OCI-LY3 (cell line): Measurements from ENCODE around the gene ADARB2.

Experiments used
- H2AFZ ChIP-seq: fragments of 200-600, 300-600 bp; shearing (Covaris generic); 2 replicates; pipeline ENCODE4 v1.6.0; 2014; ENCODE audit warnings: antibody characterized with exemption, low read depth, low read length
- H3K27ac ChIP-seq: fragments of 200-600, 300-600 bp; sonication (generic); 2 replicates; pipeline ENCODE4 v1.5.1; 2014; ENCODE audit warnings: mild to moderate bottlenecking, low read length, moderate library complexity, mixed read lengths
- H3K27me3 ChIP-seq: fragments of 200-600, 300-600 bp; sonication (generic); 2 replicates; pipeline ENCODE4 v1.6.1; 2014; ENCODE audit warnings: low read depth, low read length, mixed read lengths
- H3K36me3 ChIP-seq: fragments of 200-600, 300-600 bp; sonication (generic); replicated peaks from 2 replicates; pipeline ENCODE3; 2014; ENCODE audit warnings: low read depth, low read length, mixed read lengths
- H3K4me1 ChIP-seq: fragments of 300-600, 200-600 bp; sonication (generic); 2 replicates; pipeline ENCODE4 v1.6.1; 2014; ENCODE audit warnings: low read length, mixed read lengths
- H3K4me2 ChIP-seq: fragments of 200-600, 300-600 bp; sonication (generic); 2 replicates; pipeline ENCODE4 v1.6.1; 2014; ENCODE audit warnings: low read length, mixed read lengths
- H3K4me3 ChIP-seq: fragments of 300-600, 200-600 bp; sonication (generic); 2 replicates; pipeline ENCODE4 v1.5.1; 2014; ENCODE audit warnings: antibody characterized with exemption, mild to moderate bottlenecking, low read length, moderate library complexity
- H3K79me2 ChIP-seq: fragments of 300-600, 200-600 bp; shearing (Covaris generic); 2 replicates; pipeline ENCODE4 v1.6.1; 2014; ENCODE audit warnings: mild to moderate bottlenecking, low read length, mixed read lengths
- H3K9ac ChIP-seq: fragments of 300-600, 200-600 bp; shearing (Covaris generic); 2 replicates; pipeline ENCODE4 v1.6.0; 2014; ENCODE audit warnings: mild to moderate bottlenecking, low read length, moderate library complexity
- H3K9me3 ChIP-seq: fragments of 200-600, 300-600 bp; shearing (Covaris generic); 2 replicates; pipeline ENCODE4 v1.6.1; 2014; ENCODE audit warnings: low read length, mixed read lengths; ENCODE audit not compliant: insufficient read depth
- H4K20me1 ChIP-seq: fragments of 200-600, 300-600 bp; sonication (generic); 2 replicates; pipeline ENCODE4 v1.6.1; 2016; ENCODE audit warnings: low read length, mixed read lengths; ENCODE audit not compliant: insufficient read depth
- CTCF ChIP-seq: fragments of 200-600, 300-600 bp; sonication (generic); IDR thresholded peaks from 2 replicates; pipeline ENCODE4 v1.5.1; 2014; ENCODE audit warnings: antibody characterized with exemption, low read length, low read depth
- EZH2phosphoT487 ChIP-seq: fragments of 200-600 bp; shearing (Covaris generic); IDR thresholded peaks from 2 replicates; pipeline ENCODE4 v1.6.1; 2018; ENCODE audit warnings: antibody characterized with exemption, mixed run types, low read depth

ADARB2 gene

GRCh38 chr10:1608851-1609647 is 128.3 kb downstream of the ADARB2 start:
- H3K4me3 ChIP-seq = no peak overlapping the region
- H3K79me2 ChIP-seq = no peaks in the 10 kb centered on the region
- no peaks in the 10 kb centered on the region for H3K27me3 ChIP-seq
- H3K4me1 ChIP-seq = no peaks in the 10 kb centered on the region
- H2AFZ ChIP-seq = no peak overlapping the region
- no peak overlapping the region for H3K9ac ChIP-seq
- H3K9me3 ChIP-seq = no peaks in the 10 kb centered on the region
- H4K20me1 ChIP-seq = no peaks in the 10 kb centered on the region
- no peak overlapping the region for H3K4me2 ChIP-seq
- H3K27ac ChIP-seq = no peak overlapping the region
- TF ChIP-seq EZH2phosphoT487 (no peak), CTCF (no peak)
- H3K36me3 ChIP-seq = no peaks in the 10 kb centered on the region

GRCh38 chr10:1608408-1608807 is 128.9 kb downstream of the ADARB2 start:
- H4K20me1 ChIP-seq = no peaks in the 10 kb centered on the region
- no peak overlapping the region for H3K4me3 ChIP-seq
- H3K36me3 ChIP-seq = no peaks in the 10 kb centered on the region
- no peak overlapping the region for H3K4me2 ChIP-seq
- H3K4me1 ChIP-seq = no peaks in the 10 kb centered on the region
- no peaks in the 10 kb centered on the region for H3K27me3 ChIP-seq
- no peak overlapping the region for H3K9ac ChIP-seq
- H2AFZ ChIP-seq = no peak overlapping the region
- TF ChIP-seq EZH2phosphoT487 (no peak), CTCF (no peak)
- H3K9me3 ChIP-seq = no peaks in the 10 kb centered on the region
- H3K79me2 ChIP-seq = no peaks in the 10 kb centered on the region
- no peak overlapping the region for H3K27ac ChIP-seq

GRCh38 chr10:1607466-1607865 is 129.9 kb downstream of the ADARB2 start:
- no peak for TF ChIP-seq EZH2phosphoT487
- no peak for TF ChIP-seq CTCF
- Histone ChIP-seq H3K27me3 (no peaks in the 10 kb centered on the region), H4K20me1 (no peaks in the 10 kb centered on the region)

GRCh38 chr10:1605999-1606940 is 131.1 kb downstream of the ADARB2 start:
- Histone ChIP-seq H3K9ac (no peak overlapping the region), H3K4me1 (no peaks in the 10 kb centered on the region), H3K27me3 (no peaks in the 10 kb centered on the region), H3K27ac (no peak overlapping the region), H3K36me3 (no peaks in the 10 kb centered on the region), H3K4me2 (no peak overlapping the region), H3K9me3 (no peaks in the 10 kb centered on the region), H3K79me2 (no peaks in the 10 kb centered on the region), H3K4me3 (no peak overlapping the region), H4K20me1 (no peaks in the 10 kb centered on the region), H2AFZ (no peak overlapping the region)
- TF ChIP-seq CTCF = no peak
- TF ChIP-seq EZH2phosphoT487 = no peak

More at GRCh38 chr10:1607466-1607865, 129.9 kb downstream of the ADARB2 start:
- Histone ChIP-seq H3K4me1 (no peaks in the 10 kb centered on the region), H3K27ac (no peak overlapping the region), H3K79me2 (no peaks in the 10 kb centered on the region), H3K4me3 (no peak overlapping the region), H3K9ac (no peak overlapping the region), H3K36me3 (no peaks in the 10 kb centered on the region), H3K4me2 (no peak overlapping the region), H3K9me3 (no peaks in the 10 kb centered on the region), H2AFZ (no peak overlapping the region)
